Measurements from ENCODE around the gene BIRC3.
A peak's percentile ranks its signal among the peaks of the same experiment; 100 is the strongest.
"Not testable (repeated sequence)": the region's sequence is repeated elsewhere in the genome, so short reads cannot be mapped to it uniquely, and the experiment has no call there.

The BIRC3 gene

DNA sequence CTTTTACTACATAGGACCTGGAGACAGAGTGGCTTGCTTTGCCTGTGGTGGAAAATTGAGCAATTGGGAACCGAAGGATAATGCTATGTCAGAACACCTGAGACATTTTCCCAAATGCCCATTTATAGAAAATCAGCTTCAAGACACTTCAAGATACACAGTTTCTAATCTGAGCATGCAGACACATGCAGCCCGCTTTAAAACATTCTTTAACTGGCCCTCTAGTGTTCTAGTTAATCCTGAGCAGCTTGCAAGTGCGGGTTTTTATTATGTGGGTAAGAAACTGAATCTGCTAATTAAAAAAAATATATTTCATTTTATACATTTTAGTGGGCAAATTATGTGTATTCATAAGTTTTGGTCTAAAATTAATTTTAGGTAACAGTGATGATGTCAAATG, 7.8 kb downstream of the BIRC3 start:
- DNase-seq (ENCODE audit: low spot score): no peak

GRCh38 chr11:102328748-102329147, 11.5 kb downstream of the BIRC3 start:
- no peak for DNase-seq (ENCODE audit: low spot score)

DNA sequence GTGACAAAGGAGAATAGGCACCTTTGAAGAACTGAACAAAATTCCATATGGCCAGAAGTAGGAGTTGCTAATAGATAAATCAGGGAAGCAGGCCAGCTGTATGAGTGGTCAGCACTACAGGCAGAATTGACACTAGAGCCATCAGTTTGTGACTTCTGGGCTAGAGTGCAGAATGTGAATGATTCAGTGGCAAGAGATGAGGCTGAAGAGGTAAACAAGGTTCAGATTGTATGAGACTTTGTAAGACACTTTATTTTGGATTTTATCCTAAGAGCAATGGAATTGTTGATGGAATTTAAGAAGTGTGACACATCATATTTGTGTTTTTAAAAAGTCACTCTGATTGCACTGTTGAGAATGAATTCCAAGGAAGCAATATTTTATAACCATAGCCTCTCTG, 12.9 kb downstream of the BIRC3 start:
- DNase-seq (ENCODE audit: low spot score): no peak

DNA sequence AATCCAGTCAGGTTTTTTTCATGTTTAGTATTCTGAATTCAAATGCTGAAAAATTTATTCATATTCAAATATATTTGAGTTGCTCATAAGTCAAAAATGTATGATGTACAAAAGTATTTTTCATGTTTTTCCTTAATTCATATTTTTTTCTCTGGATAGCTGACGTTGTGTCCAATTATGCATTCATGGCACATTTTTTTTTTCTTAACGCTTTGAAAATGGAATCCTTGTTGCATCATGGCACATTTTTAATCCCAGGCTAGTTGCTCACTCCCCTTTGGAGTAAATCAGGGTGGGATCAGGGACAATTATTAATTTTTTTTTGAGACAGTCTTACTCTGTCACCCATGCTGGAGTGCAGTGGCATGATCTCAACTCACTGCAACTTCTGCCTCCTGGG, 14.1 kb downstream of the BIRC3 start:
- DNase-seq (ENCODE audit: low spot score): no peak

DNA sequence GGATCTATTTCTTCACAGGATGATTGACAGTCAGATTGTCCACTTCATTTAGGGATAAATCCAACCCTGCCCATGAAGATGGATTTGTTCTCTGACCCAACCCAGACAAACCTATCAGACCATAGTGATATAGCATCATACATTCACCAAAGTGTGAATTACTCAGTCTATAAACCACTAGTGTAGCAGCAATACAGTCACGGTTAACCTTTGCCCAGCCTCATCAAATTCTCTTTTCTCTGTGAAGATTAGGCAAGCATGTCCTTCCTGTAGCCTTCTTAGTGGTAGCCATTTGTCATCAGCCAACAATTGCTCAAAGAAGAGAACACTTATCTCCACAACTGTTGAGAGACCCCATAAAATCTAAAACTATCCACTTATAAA, 15.3 kb downstream of the BIRC3 start:
- DNase-seq (ENCODE audit: low spot score): peak; percentile 14

GRCh38 chr11:102338479-102339010, 21.3 kb downstream of the BIRC3 start:
- no peak for DNase-seq (ENCODE audit: low spot score)

GRCh38 chr11:102341311-102341710, 24.0 kb downstream of the BIRC3 start:
- not testable (repeated sequence) for DNase-seq (ENCODE audit: low spot score)

DNA sequence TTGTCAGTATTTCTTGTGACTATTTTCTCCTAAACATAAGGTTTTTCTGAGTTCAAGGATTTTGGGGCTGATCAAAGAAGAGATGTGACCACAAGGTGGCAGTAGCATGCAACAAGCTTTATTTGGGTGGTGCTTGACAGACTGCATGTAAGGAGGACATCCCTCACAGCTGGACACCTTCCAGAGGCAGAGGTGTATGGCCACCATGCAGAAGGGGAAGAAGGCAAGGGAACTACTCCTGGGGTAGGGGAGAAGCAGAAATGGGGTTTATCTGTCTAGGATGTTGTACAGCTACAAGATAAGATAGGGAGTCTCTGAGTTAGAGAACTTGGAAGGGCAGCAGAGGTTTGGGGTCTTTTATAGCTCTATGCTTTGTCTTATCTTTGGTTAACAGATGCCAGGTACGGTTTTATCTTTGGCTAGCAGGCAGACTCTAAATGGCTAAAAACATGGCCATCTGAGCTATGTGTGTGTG, 24.6 kb downstream of the BIRC3 start:
- peak; percentile 67 for DNase-seq (ENCODE audit: low spot score)

DNA sequence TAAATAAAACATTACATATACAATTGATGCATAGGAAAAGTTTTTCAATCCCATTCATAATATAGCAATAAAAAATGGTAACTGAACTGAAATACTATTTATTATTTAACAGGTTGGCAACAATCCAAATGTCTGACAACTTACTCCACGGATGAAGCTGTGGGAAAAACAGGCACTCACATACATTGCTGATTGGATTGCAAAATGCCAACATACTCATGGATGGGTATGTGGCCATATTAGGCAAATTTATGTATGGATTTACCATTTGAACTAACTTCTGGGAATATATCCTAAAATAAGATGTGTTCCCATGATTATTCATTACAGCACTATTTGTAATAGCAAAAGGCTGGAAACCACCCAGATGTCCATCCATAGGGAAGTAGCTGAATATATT, 26.5 kb downstream of the BIRC3 start:
- DNase-seq (ENCODE audit: low spot score): no peak

GRCh38 chr11:102345904-102346303, 28.6 kb downstream of the BIRC3 start:
- peak; percentile 8 for DNase-seq (ENCODE audit: low spot score)

DNA sequence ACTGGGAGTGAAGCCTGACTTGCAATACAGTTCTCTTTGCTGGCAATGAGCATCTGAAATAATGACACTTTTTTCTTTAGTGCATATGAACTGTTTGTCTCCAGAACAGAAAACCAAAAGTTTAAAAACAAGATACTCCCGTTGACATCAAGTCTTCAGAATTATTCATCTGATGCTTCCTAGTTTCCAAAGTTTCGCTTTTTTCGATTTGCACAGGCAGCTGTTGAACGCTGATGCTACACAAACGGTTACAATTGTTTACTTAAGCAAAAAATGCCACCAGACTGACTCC, 29.1 kb downstream of the BIRC3 start:
- DNase-seq (ENCODE audit: low spot score): no peak

DNA sequence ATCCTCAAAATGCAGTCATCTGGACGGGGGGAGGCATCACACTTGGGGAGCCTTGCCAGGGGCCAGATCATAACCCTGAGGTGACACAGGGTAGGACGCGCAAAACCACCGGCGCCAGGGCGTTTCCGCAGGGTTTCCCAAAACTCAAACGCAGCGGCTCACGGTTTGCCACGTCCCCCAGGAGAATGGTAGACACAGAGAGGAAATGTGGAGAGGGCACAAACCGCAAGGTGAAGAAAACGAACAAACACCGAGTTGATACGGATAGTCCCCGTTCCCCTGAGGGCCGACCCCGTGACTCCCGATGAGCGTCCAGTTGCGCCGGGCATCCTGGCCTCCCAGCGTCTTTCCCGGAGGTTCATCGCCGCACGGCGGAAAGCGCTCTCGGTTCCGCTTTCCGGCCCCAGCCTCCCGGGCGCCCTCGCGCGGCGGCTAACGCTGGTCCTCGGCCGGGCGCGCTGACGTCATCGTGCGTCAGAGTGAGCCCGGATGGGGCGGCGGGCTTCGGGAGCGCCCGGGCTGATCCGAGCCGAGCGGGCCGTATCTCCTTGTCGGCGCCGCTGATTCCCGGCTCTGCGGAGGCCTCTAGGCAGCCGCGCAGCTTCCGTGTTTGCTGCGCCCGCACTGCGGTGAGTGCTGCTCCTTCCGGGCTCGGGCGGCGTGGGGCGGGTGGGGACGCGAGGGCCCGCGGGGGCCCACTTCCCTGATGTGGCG, 29.6 kb downstream of the BIRC3 start, which contains the start of gene BIRC2:
BIRC2 (plus strand) TSS at position 467 of the 714 bp plus-strand sequence. CDS start 2,641 bp downstream, outside the sequence.
- peak; percentile 73 for DNase-seq (ENCODE audit: low spot score)

DNA sequence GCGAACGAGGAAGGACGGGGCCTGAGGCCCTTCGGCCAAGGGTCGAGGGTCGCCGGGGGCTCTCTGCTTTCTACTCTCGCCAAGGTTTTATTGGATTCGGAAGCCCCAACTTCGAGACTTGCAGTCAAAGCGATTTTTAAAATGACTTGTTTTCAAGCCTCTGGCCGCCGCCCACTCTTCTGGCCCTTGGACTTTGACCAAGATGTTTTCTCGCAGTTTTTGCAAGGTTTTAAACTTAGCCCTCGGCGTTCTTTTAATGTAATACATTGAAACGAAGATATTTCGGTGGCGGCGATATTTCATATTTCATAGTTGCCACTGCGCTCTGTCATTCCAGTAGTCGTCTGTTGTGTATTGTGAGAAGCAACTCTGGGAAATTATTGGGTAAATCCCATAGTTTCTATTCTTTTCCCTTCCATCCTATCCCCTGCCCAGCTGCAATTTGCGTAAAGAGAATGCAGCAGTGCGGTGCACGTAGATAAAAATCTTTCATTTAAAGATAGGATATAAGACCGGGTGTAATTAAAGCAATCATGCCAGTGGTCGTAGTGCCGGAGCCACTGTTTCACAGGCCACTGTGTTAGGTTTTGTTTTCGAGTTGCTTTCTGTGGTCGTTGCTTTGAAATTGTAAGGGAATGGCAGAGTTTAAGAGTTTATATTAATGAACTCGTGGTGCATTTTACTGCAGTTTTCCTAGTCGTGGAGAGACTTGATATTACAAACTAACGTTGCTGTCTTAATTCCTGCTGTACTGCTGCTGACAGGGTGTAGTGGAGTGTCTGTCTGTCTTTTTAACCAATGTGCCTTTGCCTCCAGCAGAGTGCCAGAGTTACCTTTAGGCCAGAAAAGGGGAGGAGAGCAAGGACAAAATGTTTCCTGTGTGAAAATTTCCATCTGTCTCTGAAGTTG, 30.4 kb downstream of the BIRC3 start:
- peak; percentile 3 for DNase-seq (ENCODE audit: low spot score)

DNA sequence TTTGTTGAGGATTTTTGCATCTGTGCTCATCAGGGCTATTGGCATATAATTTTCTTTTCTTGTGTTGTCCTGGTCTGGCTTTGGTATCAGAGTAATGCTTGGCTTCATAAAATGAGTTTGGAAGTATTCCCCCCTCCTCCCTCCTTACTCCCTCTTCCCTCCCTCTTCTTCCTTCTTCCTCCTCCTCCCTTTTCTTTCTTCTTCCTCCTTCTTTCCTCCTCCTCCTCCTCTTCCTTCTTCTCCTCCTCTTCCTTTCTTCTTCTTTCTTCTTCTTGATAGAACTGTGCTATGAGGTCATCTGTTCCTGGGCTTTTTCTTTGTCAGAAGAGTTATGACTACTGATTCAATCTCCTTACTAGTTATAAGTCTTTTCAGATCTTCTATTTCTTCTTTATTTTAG, 39.8 kb downstream of the BIRC3 start:
- DNase-seq (ENCODE audit: low spot score): no peak

- no peak for DNase-seq (ENCODE audit: low spot score)
Measured at GRCh38 chr11:102359372-102359771, 42.1 kb downstream of the BIRC3 start.

DNA sequence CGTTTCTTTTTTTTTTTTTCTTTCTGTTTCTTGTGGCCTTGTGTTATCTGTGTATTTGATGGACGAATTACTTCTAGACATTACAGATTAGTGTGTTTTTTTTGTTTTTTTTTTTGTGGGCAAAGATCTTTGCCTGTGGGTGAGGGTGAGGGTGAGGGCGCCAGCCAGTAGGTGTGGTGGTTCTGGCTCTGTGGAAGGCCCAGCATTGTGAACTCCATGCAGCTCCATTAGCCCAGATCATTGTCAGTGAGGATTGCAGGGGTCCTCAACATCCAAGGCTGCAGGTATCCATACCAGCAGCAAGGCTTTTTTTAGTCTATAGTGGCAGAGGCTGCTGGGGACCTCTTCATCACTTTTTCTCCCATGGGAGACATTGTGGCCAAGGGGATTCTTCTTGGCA, 43.4 kb downstream of the BIRC3 start:
- no peak for DNase-seq (ENCODE audit: low spot score)

GRCh38 chr11:102361086-102362031, 44.1 kb downstream of the BIRC3 start:
- DNase-seq (ENCODE audit: low spot score): no peak

GRCh38 chr11:102364991-102365390, 47.7 kb downstream of the BIRC3 start:
- no peak for DNase-seq (ENCODE audit: low spot score)

DNA sequence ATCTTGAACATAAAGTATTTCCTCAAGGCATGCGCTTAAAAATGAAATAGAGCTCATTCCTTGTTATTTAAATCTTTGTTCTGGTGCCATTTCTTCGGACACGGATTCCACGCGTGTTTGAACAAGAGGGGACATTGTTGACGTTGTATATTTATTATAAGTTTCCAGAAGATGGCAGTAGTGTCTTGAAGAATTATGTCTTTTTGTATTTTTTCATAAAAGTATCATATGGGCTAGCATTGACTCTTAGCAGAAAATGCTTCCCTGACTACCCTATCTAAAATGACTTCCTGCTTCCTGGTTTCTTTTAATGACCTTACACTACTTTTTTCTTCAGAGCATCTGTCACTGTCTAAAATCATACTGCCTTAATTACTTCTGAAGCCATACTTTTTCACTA, 50.1 kb downstream of the BIRC3 start:
- no peak for DNase-seq (ENCODE audit: low spot score)

- no peak for DNase-seq (ENCODE audit: low spot score)
Measured at GRCh38 chr11:102368472-102368871, 51.2 kb downstream of the BIRC3 start.

GRCh38 chr11:102374633-102375424, 57.5 kb downstream of the BIRC3 start:
- not testable (repeated sequence) for DNase-seq (ENCODE audit: low spot score)
